Osteoblast (primary cell): ENCODE data around the gene CALR. TPM values are rescaled to one million over a fixed set of nuclear protein-coding genes. Genes with fewer than 3 reads are reported as not detected.
A peak's percentile ranks its signal among the peaks of the same experiment; 100 is the strongest.

Experiments
- DNase-seq: peaks from one replicate; pipeline ENCODE4 v3.0.0; 2011; ENCODE audit warnings: low spot score, mixed read lengths; ENCODE audit not compliant: insufficient read length; ENCODE audit errors: missing footprints
- H2AFZ ChIP-seq: 2 replicates; pipeline ENCODE4 v1.6.0; 2011; ENCODE audit warnings: mild to moderate bottlenecking, low read length
- H3K27ac ChIP-seq: 2 replicates; pipeline ENCODE4 v1.5.1; 2011; ENCODE audit warnings: mild to moderate bottlenecking, low read depth, low read length, moderate library complexity
- H3K27me3 ChIP-seq: 2 replicates; pipeline ENCODE4 v1.6.0; 2012; ENCODE audit warnings: mild to moderate bottlenecking, control low read depth, inconsistent platforms, low read length, moderate library complexity; ENCODE audit not compliant: insufficient read depth
- H3K36me3 ChIP-seq: 2 replicates; pipeline ENCODE4 v1.5.1; 2011; ENCODE audit warnings: mild to moderate bottlenecking, low read length, control low read depth, moderate library complexity; ENCODE audit not compliant: insufficient read depth
- H3K4me1 ChIP-seq: 2 replicates; pipeline ENCODE4 v1.5.1; 2011; ENCODE audit warnings: mild to moderate bottlenecking, low read length, control low read depth, moderate library complexity; ENCODE audit not compliant: insufficient read depth
- H3K4me2 ChIP-seq: 2 replicates; pipeline ENCODE4 v1.6.0; 2011; ENCODE audit warnings: mild to moderate bottlenecking, low read length; ENCODE audit not compliant: insufficient read depth
- H3K4me3 ChIP-seq: fragments of 200-600 bp; sonication (generic); 3 replicates; pipeline ENCODE4 v1.5.1; 2012; ENCODE audit warnings: mild to moderate bottlenecking, low read length, inconsistent platforms; ENCODE audit not compliant: insufficient read depth
- H3K79me2 ChIP-seq: 2 replicates; pipeline ENCODE4 v1.6.0; 2012; ENCODE audit warnings: mild to moderate bottlenecking, low read length, control low read depth, inconsistent platforms; ENCODE audit not compliant: insufficient read depth
- H3K9me3 ChIP-seq: 2 replicates; pipeline ENCODE4 v1.5.1; 2011; ENCODE audit warnings: low read depth, low read length, control low read depth
- H4K20me1 ChIP-seq: 2 replicates; pipeline ENCODE4 v1.6.0; 2012; ENCODE audit warnings: mild to moderate bottlenecking, low read length, control low read depth; ENCODE audit not compliant: insufficient read depth
- total RNA-seq: library from RNA; depleted of rRNA; stranded (reverse); fragments of >200 nt; gene quantifications from 2 replicates; pipeline ENCODE4 v1.2.3, GENCODE V29; 2012
- TF ChIP-seq, protein P1 (sequence below): IDR thresholded peaks from 2 replicates; pipeline ENCODE4 v1.5.1; 2011; ENCODE audit warnings: mild to moderate bottlenecking, low read depth, low read length, moderate library complexity; ENCODE audit errors: extremely low read depth

CALR gene
- total RNA-seq, 1 donor: 1,685 TPM

DNA sequence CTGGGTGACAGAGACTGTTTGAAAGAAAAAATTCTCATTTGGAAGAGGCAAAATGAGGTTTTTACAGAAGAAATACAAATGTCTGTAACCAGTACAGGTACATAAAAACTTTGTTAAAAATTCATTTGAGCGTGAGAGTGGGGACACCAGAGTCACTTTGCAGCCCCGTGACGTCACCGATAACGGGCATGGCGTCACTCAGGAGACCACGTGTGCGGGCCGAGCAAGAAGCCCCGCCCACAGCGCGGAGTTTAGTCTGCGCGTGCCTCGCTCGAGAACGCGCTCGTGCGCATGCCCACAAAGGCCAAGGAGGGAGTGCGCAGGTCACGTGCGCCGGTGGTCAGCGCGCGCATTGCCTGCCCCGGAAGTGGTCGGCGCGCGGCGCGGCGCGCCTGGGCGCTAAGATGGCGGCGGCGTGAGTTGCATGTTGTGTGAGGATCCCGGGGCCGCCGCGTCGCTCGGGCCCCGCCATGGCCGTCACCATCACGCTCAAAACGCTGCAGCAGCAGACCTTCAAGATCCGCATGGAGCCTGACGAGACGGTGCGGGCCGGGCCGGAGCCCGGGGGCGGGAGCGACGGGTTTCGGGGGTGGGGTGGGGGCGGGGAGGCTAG, 7.2 kb downstream of the CALR start, which contains the start of gene RAD23A:
Gene RAD23A, plus strand, starts transcription at position 384 of the 613 bp plus-strand sequence. Its CDS starts 87 bp downstream, at position 471.
- peak; percentile 99 for DNase-seq
- TF ChIP-seq, protein P1, sequence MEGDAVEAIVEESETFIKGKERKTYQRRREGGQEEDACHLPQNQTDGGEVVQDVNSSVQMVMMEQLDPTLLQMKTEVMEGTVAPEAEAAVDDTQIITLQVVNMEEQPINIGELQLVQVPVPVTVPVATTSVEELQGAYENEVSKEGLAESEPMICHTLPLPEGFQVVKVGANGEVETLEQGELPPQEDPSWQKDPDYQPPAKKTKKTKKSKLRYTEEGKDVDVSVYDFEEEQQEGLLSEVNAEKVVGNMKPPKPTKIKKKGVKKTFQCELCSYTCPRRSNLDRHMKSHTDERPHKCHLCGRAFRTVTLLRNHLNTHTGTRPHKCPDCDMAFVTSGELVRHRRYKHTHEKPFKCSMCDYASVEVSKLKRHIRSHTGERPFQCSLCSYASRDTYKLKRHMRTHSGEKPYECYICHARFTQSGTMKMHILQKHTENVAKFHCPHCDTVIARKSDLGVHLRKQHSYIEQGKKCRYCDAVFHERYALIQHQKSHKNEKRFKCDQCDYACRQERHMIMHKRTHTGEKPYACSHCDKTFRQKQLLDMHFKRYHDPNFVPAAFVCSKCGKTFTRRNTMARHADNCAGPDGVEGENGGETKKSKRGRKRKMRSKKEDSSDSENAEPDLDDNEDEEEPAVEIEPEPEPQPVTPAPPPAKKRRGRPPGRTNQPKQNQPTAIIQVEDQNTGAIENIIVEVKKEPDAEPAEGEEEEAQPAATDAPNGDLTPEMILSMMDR: no peak

DNA sequence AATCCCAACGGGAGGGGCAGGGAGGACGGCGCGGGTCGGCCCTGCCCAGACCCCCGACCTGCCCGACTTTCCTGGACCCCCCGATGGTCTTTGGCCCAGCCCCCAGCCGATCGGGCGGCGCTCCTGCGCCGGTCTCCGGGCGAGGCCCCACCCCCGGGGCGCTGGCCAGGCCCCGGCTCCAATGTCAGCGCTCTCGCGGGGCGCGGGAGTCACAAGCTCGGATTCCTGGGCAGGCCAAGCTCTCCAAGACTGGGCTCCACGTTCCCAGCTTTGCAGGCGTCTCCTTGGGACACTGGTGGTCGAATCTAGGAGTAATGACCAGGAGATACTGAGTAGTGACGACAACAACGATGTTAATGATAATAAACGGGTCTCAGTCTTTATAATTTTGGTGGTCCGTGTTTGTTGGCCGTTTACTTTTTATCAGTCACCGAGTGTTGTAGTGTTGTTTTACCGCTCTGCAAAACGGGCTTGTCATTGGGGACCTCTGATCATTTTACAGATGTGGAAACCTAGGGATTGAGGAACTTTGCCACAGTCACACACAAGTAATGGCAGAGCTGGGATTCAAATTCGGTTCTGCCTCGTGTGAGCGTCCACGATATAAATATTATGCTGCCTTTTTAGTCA, 7.8 kb downstream of the CALR start:
- peaks cover 31% of the 10 kb centered on the region for H4K20me1 ChIP-seq
- H3K4me1 ChIP-seq: peaks cover 11% of the 10 kb centered on the region
- peak overlapping the region; percentile 73 for H3K4me3 ChIP-seq
- peaks cover 70% of the 10 kb centered on the region for H3K79me2 ChIP-seq
- peaks cover 75% of the 10 kb centered on the region for H3K36me3 ChIP-seq
- peak overlapping the region; percentile 81 for H3K27ac ChIP-seq
- peak overlapping the region; percentile 93 for H3K4me2 ChIP-seq
- no peaks in the 10 kb centered on the region for H3K9me3 ChIP-seq
- no peaks in the 10 kb centered on the region for H3K27me3 ChIP-seq
- H2AFZ ChIP-seq: no peak overlapping the region
- peak; percentile 97 for DNase-seq
- TF ChIP-seq, protein P1: no peak

More for the DNA sequence above, 7.2 kb downstream of the CALR start, which contains the start of gene RAD23A:
- Histone ChIP-seq H3K4me3 (peak within 1 kb of the TSS; percentile 73), H3K27ac (peak within 1 kb of the TSS; percentile 81), H4K20me1 (peaks cover 37% of the 10 kb centered on the region), H3K36me3 (peaks cover 76% of the 10 kb centered on the region), H3K79me2 (peaks cover 70% of the 10 kb centered on the region), H3K4me1 (peaks cover 15% of the 10 kb centered on the region), H3K9me3 (no peaks in the 10 kb centered on the region), H3K4me2 (peak within 1 kb of the TSS; percentile 93), H2AFZ (no peak within 1 kb of the TSS), H3K27me3 (no peaks in the 10 kb centered on the region)

DNA sequence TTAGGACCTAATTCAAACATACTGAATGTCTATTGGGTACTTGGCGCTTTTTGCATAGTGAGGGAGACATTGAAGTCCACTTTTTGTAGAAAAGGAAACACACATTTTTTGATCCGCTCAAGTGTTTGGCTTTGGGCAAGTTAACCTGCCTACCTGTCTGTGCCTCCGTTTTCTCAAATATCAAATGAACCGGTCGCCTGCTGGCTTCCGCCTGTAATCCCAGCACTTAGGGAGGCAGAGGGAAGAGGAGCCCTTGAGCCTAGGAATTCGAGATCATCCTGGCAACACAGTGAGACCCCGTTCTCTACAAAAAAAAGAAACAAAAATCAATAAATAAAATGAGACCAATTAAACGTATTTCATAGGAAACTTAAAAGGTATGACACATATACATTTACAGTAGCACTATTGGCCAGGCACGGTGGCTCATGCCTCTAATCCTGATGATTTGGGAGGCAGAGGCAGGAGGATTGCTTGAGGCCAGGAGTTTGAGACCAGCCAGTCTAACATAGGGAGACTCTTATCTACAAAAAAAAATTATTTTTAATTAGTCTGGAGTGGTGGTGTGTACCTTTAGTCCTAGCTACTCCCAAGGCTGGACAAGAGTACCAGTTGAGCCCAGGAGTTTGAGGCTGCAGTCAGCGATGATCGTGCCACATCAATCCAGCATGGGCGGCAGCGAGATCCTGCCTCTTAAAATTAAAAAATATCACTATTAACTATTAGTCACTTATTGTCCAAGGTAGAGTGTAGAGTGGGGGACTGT, 8.5 kb downstream of the CALR start:
- Histone ChIP-seq H3K4me2 (peak overlapping the region; percentile 93), H3K36me3 (peaks cover 73% of the 10 kb centered on the region)

More for the DNA sequence above, 8.5 kb downstream of the CALR start:
- peak; percentile 37 for DNase-seq
- Histone ChIP-seq H3K27me3 (no peaks in the 10 kb centered on the region), H3K9me3 (no peaks in the 10 kb centered on the region), H3K4me1 (peaks cover 12% of the 10 kb centered on the region), H3K79me2 (peaks cover 67% of the 10 kb centered on the region), H3K27ac (peak overlapping the region; percentile 81), H4K20me1 (peaks cover 25% of the 10 kb centered on the region), H3K4me3 (peak overlapping the region; percentile 73), H2AFZ (no peak overlapping the region)
- TF ChIP-seq, protein P1: no peak
